HAP-1 (cell line): Measurements from ENCODE around the gene GNAZ.
A peak's percentile ranks its signal among the peaks of the same experiment; 100 is the strongest.

Source experiments
- DNase-seq, 2 experiments: peaks; one replicate each; pipeline ENCODE4 v3.0.0-alpha.2; 2016 to 2020; ENCODE audit warnings: low spot score in 2 of 2
- H3K27me3 ChIP-seq: fragments of 250-450 bp; sonication (Bioruptor Pico); 2 replicates; pipeline ENCODE4 v1.5.1; 2020; ENCODE audit warnings: low read depth, mild to moderate bottlenecking, moderate library complexity
- H3K36me3 ChIP-seq: fragments of 250-450 bp; sonication (Bioruptor Pico); replicated peaks from 2 replicates; pipeline ENCODE4 v1.5.1; 2020; ENCODE audit warnings: mild to moderate bottlenecking
- H3K4me1 ChIP-seq: fragments of 250-450 bp; sonication (Bioruptor Pico); 2 replicates; pipeline ENCODE4 v1.5.1; 2020; ENCODE audit warnings: mild to moderate bottlenecking
- H3K4me3 ChIP-seq: fragments of 250-450 bp; sonication (Bioruptor Pico); 2 replicates; pipeline ENCODE4 v1.5.1; 2020; ENCODE audit warnings: mild to moderate bottlenecking, moderate library complexity
- H3K9me3 ChIP-seq: fragments of 250-450 bp; sonication (Bioruptor Pico); 2 replicates; pipeline ENCODE4 v1.5.1; 2020; ENCODE audit warnings: mild to moderate bottlenecking, moderate library complexity
- in situ Hi-C: fragments of 300-500 bp; cut with MboI; formaldehyde crosslinking; loops from 3 replicates; pipeline ENCODE4 v1.14.3; 2020; ENCODE audit warnings: low sequenced_read_pairs, inconsistent platforms, mixed read lengths

The GNAZ gene

GRCh38 chr22:23082534-23083314 lies 12.4 kb downstream of the GNAZ start:
- Histone ChIP-seq H3K36me3 (no peaks in the 10 kb centered on the region), H3K4me3 (no peak overlapping the region), H3K9me3 (no peaks in the 10 kb centered on the region), H3K27me3 (no peaks in the 10 kb centered on the region), H3K4me1 (peaks cover 10% of the 10 kb centered on the region)
- DNase-seq = no peak
- in situ Hi-C loops = no loop called here

GRCh38 chr22:23083315-23084021 lies 13.1 kb downstream of the GNAZ start:
- no peak for DNase-seq
- no peaks in the 10 kb centered on the region for H3K36me3 ChIP-seq
- H3K4me3 ChIP-seq = no peak overlapping the region
- H3K4me1 ChIP-seq = peaks cover 10% of the 10 kb centered on the region
- H3K27me3 ChIP-seq = no peaks in the 10 kb centered on the region
- H3K9me3 ChIP-seq = no peaks in the 10 kb centered on the region
- in situ Hi-C loops = no loop called here

- H3K4me3 ChIP-seq = no peak overlapping the region
- in situ Hi-C loops = no loop called here
- no peaks in the 10 kb centered on the region for H3K27me3 ChIP-seq
- no peak for DNase-seq
- H3K4me1 ChIP-seq = peaks cover 10% of the 10 kb centered on the region
- no peaks in the 10 kb centered on the region for H3K9me3 ChIP-seq
- H3K36me3 ChIP-seq = no peaks in the 10 kb centered on the region
Observed at GRCh38 chr22:23084453-23085350, 14.4 kb downstream of the GNAZ start.

- in situ Hi-C loops = no loop called here
- DNase-seq = no peak
Observed at GRCh38 chr22:23085351-23085671, 15.0 kb downstream of the GNAZ start.

GRCh38 chr22:23085785-23086184 lies 15.5 kb downstream of the GNAZ start:
- H3K36me3 ChIP-seq = no peaks in the 10 kb centered on the region
- H3K9me3 ChIP-seq = no peaks in the 10 kb centered on the region
- peak in 1 of 2 experiments; percentile 33 for DNase-seq
- in situ Hi-C loops = no loop called here
- no peaks in the 10 kb centered on the region for H3K27me3 ChIP-seq
- no peak overlapping the region for H3K4me3 ChIP-seq
- H3K4me1 ChIP-seq = peaks cover 3% of the 10 kb centered on the region; the same call in 1 of the 2 replicates

More at GRCh38 chr22:23085351-23085671, 15.0 kb downstream of the GNAZ start:
- H3K27me3 ChIP-seq = no peaks in the 10 kb centered on the region
- no peak overlapping the region for H3K4me3 ChIP-seq
- H3K36me3 ChIP-seq = no peaks in the 10 kb centered on the region
- no peaks in the 10 kb centered on the region for H3K9me3 ChIP-seq
- H3K4me1 ChIP-seq = peaks cover 7% of the 10 kb centered on the region

GRCh38 chr22:23086263-23086662 lies 15.9 kb downstream of the GNAZ start:
- Histone ChIP-seq H3K36me3 (no peaks in the 10 kb centered on the region), H3K4me1 (no peaks in the 10 kb centered on the region), H3K9me3 (no peaks in the 10 kb centered on the region), H3K27me3 (no peaks in the 10 kb centered on the region), H3K4me3 (no peak overlapping the region)
- in situ Hi-C loops = no loop called here
- no peak for DNase-seq

GRCh38 chr22:23086787-23087186 lies 16.5 kb downstream of the GNAZ start:
- in situ Hi-C loops = no loop called here
- H3K9me3 ChIP-seq = no peaks in the 10 kb centered on the region

GRCh38 chr22:23088199-23088604 lies 17.9 kb downstream of the GNAZ start:
- no peaks in the 10 kb centered on the region for H3K36me3 ChIP-seq
- no peak overlapping the region for H3K4me3 ChIP-seq
- no peaks in the 10 kb centered on the region for H3K9me3 ChIP-seq
- DNase-seq = no peak
- no peaks in the 10 kb centered on the region for H3K27me3 ChIP-seq
- in situ Hi-C loops = no loop called here
- no peaks in the 10 kb centered on the region for H3K4me1 ChIP-seq

More at GRCh38 chr22:23086787-23087186, 16.5 kb downstream of the GNAZ start:
- no peak for DNase-seq
- H3K4me1 ChIP-seq = no peaks in the 10 kb centered on the region
- H3K36me3 ChIP-seq = no peaks in the 10 kb centered on the region
- H3K27me3 ChIP-seq = no peaks in the 10 kb centered on the region
- H3K4me3 ChIP-seq = no peak overlapping the region

- H3K27me3 ChIP-seq = no peaks in the 10 kb centered on the region
- no peak overlapping the region for H3K4me3 ChIP-seq
- no peaks in the 10 kb centered on the region for H3K4me1 ChIP-seq
- no peaks in the 10 kb centered on the region for H3K9me3 ChIP-seq
- no peak for DNase-seq
- in situ Hi-C loops = no loop called here
- no peaks in the 10 kb centered on the region for H3K36me3 ChIP-seq
Observed at GRCh38 chr22:23089010-23089409, 18.7 kb downstream of the GNAZ start.

- in situ Hi-C loops = no loop called here
- Histone ChIP-seq H3K4me1 (no peaks in the 10 kb centered on the region), H3K9me3 (no peaks in the 10 kb centered on the region), H3K4me3 (no peak overlapping the region), H3K27me3 (no peaks in the 10 kb centered on the region), H3K36me3 (no peaks in the 10 kb centered on the region)
- DNase-seq = no peak
Observed at GRCh38 chr22:23089633-23090456, 19.5 kb downstream of the GNAZ start.

- in situ Hi-C loops = no loop called here
- Histone ChIP-seq H3K4me1 (no peaks in the 10 kb centered on the region), H3K9me3 (no peaks in the 10 kb centered on the region), H3K36me3 (no peaks in the 10 kb centered on the region), H3K27me3 (no peaks in the 10 kb centered on the region), H3K4me3 (no peak overlapping the region)
- no peak for DNase-seq
Observed at GRCh38 chr22:23090457-23090835, 20.1 kb downstream of the GNAZ start.

GRCh38 chr22:23091760-23092159 lies 21.4 kb downstream of the GNAZ start:
- in situ Hi-C loops = no loop called here
- Histone ChIP-seq H3K9me3 (no peaks in the 10 kb centered on the region), H3K36me3 (peaks cover 3% of the 10 kb centered on the region; the same call in 1 of the 2 replicates), H3K4me3 (no peak overlapping the region), H3K27me3 (no peaks in the 10 kb centered on the region), H3K4me1 (no peaks in the 10 kb centered on the region)
- DNase-seq = no peak
